Heart left ventricle (tissue), 16 donors: ENCODE measurements around the gene RANBP3. TPM values are rescaled to one million over a fixed set of nuclear protein-coding genes. Genes with fewer than 3 reads are reported as not detected.

Experiments used
- ATAC-seq, 4 donors: fragments of 200-7000 bp; cut with Tn5 transposase; one replicate each; pipeline ENCODE4 v1.9.1; 2020 to 2022; ENCODE audit warnings: moderate library complexity in 4 of 4, mild to moderate bottlenecking in 3 of 4, moderate number of reproducible peaks in 1 of 4
- DNase-seq, 5 donors: peaks; one replicate each; pipeline ENCODE4 v3.0.0-alpha.2; 2020
- H3K27ac ChIP-seq, 12 donors: fragments of 200-600 bp; sonication (generic) in 4 of 12; one replicate each; pipeline versions ENCODE4 v1.5.0 to v1.8.0; 2016 to 2022; ENCODE audit warnings: mild to moderate bottlenecking in 2 of 12
- H3K27me3 ChIP-seq, 9 donors: fragments of 200-600 bp; sonication (generic) in 2 of 9; one replicate each; pipeline versions ENCODE4 v1.5.1 to v1.8.0; 2016 to 2022; ENCODE audit warnings: mild to moderate bottlenecking in 3 of 9
- H3K36me3 ChIP-seq, 9 donors: fragments of 200-600 bp; sonication (generic) in 2 of 9; one replicate each; pipeline versions ENCODE4 v1.5.0 to v1.8.0; 2018 to 2022; ENCODE audit warnings: mild to moderate bottlenecking in 2 of 9
- H3K4me1 ChIP-seq, 12 donors: fragments of 200-600 bp; sonication (generic) in 4 of 12; one replicate each; pipeline versions ENCODE4 v1.5.0 to v1.8.0; 2016 to 2022; ENCODE audit warnings: mild to moderate bottlenecking in 3 of 12
- H3K4me3 ChIP-seq, 12 donors: fragments of 200-600 bp; sonication (generic) in 4 of 12; one replicate each; pipeline versions ENCODE4 v1.5.0 to v1.8.0; 2017 to 2022; ENCODE audit warnings: mild to moderate bottlenecking in 9 of 12, moderate library complexity in 4 of 12
- H3K9me3 ChIP-seq, 12 donors: fragments of 200-600 bp; sonication (generic) in 4 of 12; one replicate each; pipeline versions ENCODE4 v1.5.0 to v1.8.0; 2016 to 2022; ENCODE audit warnings: mild to moderate bottlenecking in 1 of 12
- CTCF ChIP-seq, 12 donors: fragments of 200-600 bp; sonication (generic) in 4 of 12; IDR thresholded peaks; one replicate each; pipeline versions ENCODE4 v1.5.0 to v1.8.0; 2018 to 2022; ENCODE audit warnings: antibody characterized with exemption in 12 of 12, mild to moderate bottlenecking in 5 of 12
- POLR2A ChIP-seq, 2 donors: fragments of 450-650 bp; IDR thresholded peaks; one replicate each; pipeline ENCODE4 v1.6.1; 2017; ENCODE audit warnings: antibody characterized with exemption in 2 of 2, mild to moderate bottlenecking in 2 of 2, moderate library complexity in 2 of 2
- WGBS, 4 donors: extraction: QIAGEN DNeasy Blood & Tissue Kit in 2 of 4; methylation state at CpG; one replicate each; pipeline versions ENCODE4 v1.1.5 to v1.1.7; 2013 to 2018; 5-methylcytosine and 5-hydroxymethylcytosine counted together
- intact Hi-C, 10 donors: fragments of 100-400 bp; cut with DNase I; formaldehyde crosslinking; loops; one replicate each; pipeline versions ENCODE4 v1.11.1 to v1.14.2; 2022
- polyA plus RNA-seq, 2 donors: library from polyadenylated mRNA; stranded (reverse); fragments of 200-250 nt; gene quantifications; one replicate each; pipeline ENCODE4 v1.2.3, GENCODE V29; 2013
- total RNA-seq, 9 donors: library from RNA; depleted of rRNA in 2 of 9; stranded (reverse); fragments of >200 nt in 2 of 9; fragmentation: NEBNext Ultra II Directional in 3 of 9; extraction: Animal tissue kit (Norgen Biotek cat#: 25700) in 3 of 9; gene quantifications; one replicate each; pipeline versions ENCODE4 v1.1.0 to v1.2.4, GENCODE V29; 2016 to 2023
- donor health status: ischemic (EF 13 %, LVEDD 7.1; RV severe dilation, severe dysfunction).
- donor health status: healthy with polysubstance abuse.
- donor health status: DM: no; HTN: yes; CAD: no.
- donor health status: DM: no; HTN: no; CAD: no.
- donor health status: ischemic (EF 25% LVEDD 6.9; RV normal size, moderate dysfunction).
- donor health status: ischemic (EF 25% LVEDD 5.7; RV mildly dilated, moderate dysfunction).
- donor health status: healthy.
- donor health status: DM: yes; HTN: yes; CAD: no.
- donor health status: ischemic (EF 35%, LVEDD 5.7; RV mildly dilated, moderate dysfunction).
- donor health status: nonischemic (EF 11% LVEDD 7.7; RV severe dilation, severe dysfunction).
- donor health status: DM: yes; HTN: yes; CAD: no.
- donor health status: PGD.
- donor health status: ischemic (EF 29% LVEDD 5.4; RV normal size, mild dysfunction).
- donor health status: nonischemic (EF 23%, LVEDD 6.1; RV moderate dilation, normal function).

The RANBP3 gene
- total and polyA plus RNA-seq, 11 donors, result 29.4 to 80.7 (median 58.0) TPM

DNA sequence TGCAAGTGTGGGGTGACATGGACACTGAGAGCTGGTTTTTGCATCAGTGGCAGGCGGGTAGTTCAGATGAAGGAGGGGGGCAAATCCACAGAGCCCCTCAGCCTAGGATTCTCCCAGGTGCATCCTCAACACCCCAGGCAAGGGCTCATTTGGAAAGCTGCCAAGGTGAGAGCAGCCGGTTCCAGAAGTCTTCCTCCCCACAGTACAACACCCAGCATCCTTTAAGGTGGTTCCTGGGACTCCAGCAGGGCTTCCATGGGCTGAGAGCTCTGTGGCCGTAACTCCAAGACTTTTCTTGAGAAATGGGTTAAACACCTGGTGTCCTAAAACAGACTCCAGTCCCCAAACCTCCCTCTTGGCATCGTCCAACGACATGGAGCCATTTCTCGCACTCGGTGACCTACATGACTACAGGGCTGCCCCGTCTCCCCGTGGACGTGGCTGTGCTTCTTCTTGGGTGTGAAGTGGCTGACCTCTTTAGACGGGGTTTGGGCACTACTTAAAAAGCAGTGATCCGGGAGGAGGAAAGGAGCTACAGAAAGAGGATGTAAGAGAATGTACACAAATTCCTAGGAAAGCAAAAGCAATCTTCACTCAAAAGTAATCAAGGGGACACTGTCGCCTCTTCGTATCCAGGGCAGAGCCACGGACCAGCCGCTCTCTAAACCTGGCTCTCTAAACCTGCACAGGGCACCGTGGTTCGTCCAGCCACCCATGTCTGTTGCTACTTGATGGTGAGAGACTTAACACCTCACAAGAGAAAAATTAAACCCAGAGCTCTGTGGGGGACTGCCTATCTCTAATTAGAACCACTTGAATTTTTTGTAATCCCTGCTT, 25.5 kb downstream of the RANBP3 start:
- intact Hi-C loops, result no loop called here
- peaks cover 0 to 11% (median 0%) of the 10 kb centered on the region in 9 donors for H3K36me3 ChIP-seq
- H3K9me3 ChIP-seq, result no peaks in the 10 kb centered on the region
- peaks cover 27 to 100% (median 95%) of the 10 kb centered on the region in 12 donors for H3K4me1 ChIP-seq
- WGBS, 4 donors, result 39 to 50% (median 43%) methylated on average over 18 of the region's 18 CpGs
- DNase-seq (no peak), ATAC-seq (no peak)
- H3K4me3 ChIP-seq, result no peak overlapping the region
- H3K27ac ChIP-seq, result peak overlapping the region in 10 of 12 donors; percentile 20 to 85 (median 68)
- no peaks in the 10 kb centered on the region for H3K27me3 ChIP-seq
- TF ChIP-seq POLR2A (IDR thresholded peaks at IDR 0.05) (no peak), CTCF (IDR thresholded peaks at IDR 0.05) (no peak)

DNA sequence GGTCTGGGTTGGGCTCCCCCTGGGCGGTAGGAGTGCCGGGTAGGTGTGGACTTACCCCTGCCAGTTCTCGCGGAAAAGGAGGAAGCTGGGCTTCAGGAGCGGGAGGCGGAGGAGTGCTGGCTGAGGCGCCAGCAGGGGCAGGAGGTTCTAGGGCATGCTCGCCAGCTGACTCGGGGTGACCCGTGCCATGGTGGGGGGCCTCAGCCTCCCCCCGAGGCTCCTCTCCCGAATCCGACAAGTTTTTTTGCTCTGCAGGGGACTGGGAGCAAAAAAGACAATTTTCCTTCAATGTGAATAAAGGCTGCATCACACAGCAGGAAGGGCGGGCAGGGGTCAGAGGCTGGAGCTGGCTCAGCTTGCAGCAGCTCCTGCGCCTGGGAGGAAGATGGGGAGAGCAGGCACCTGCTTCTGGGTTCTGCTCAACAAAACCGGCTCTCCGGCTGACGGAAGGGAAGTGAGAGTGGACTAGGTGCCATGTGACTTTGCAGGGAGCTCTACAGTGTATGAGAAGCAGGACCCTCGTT, 26.5 kb downstream of the RANBP3 start:
- H3K9me3 ChIP-seq, result no peaks in the 10 kb centered on the region
- ATAC-seq (no peak), DNase-seq (peak in 1 of 5 donors; percentile 53)
- H3K27me3 ChIP-seq, result no peaks in the 10 kb centered on the region
- H3K27ac ChIP-seq, result peak overlapping the region in 11 of 12 donors; percentile 2 to 85 (median 59)
- intact Hi-C loops, result no loop called here
- TF ChIP-seq CTCF (IDR thresholded peaks at IDR 0.05) (no peak), POLR2A (IDR thresholded peaks at IDR 0.05) (no peak)
- no peak overlapping the region for H3K4me3 ChIP-seq
- WGBS, 4 donors, result 27 to 38% (median 29%) methylated on average over 18 to 19 of the region's 19 CpGs
- peaks cover 0 to 11% (median 0%) of the 10 kb centered on the region in 9 donors for H3K36me3 ChIP-seq
- peaks cover 30 to 100% (median 98%) of the 10 kb centered on the region in 12 donors for H3K4me1 ChIP-seq

- no peak overlapping the region for H3K4me3 ChIP-seq
- H3K36me3 ChIP-seq, result peaks cover 0 to 11% (median 0%) of the 10 kb centered on the region in 9 donors
- DNase-seq (no peak), ATAC-seq (no peak)
- H3K4me1 ChIP-seq, result peaks cover 30 to 97% (median 94%) of the 10 kb centered on the region in 12 donors
- H3K27ac ChIP-seq, result peak overlapping the region in 9 of 12 donors; percentile 2 to 85 (median 66)
- 42 to 64% (median 60%) methylated on average over 3 of the region's 3 CpGs for WGBS, 4 donors
- no peaks in the 10 kb centered on the region for H3K27me3 ChIP-seq
- no peaks in the 10 kb centered on the region for H3K9me3 ChIP-seq
- intact Hi-C loops, result no loop called here
- TF ChIP-seq POLR2A (IDR thresholded peaks at IDR 0.05) (no peak), CTCF (IDR thresholded peaks at IDR 0.05) (no peak)
These were observed 27.2 kb downstream of the RANBP3 start for GRCh38 chr19:5950741-5951140.

DNA sequence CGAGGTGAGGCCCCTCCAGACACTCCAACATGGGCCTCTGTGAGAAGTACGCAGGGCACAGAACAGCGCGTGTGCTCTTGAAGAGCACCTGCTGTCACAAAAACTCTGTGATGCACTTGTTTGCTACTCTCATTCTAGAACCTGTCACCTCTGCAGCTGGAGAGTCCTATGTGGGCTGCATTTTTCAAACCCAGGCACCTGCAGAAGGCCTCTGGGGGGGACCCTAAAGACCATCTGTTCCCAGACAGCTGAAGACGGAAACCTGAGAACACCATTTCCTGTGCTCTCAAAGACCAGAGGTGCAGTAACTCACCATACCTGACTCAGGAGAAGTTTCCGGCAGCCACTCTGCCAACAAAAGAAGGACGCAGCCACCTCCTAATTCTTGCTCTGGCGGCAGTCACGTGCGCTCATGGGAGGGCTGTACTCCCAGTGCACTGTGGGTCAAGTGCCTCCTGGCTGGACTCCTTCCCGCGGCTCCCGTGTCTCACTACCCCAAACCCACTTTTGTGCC, 28.1 kb downstream of the RANBP3 start:
- Histone ChIP-seq H3K27ac (peak overlapping the region in 9 of 12 donors; percentile 2 to 89 (median 43)), H3K27me3 (no peaks in the 10 kb centered on the region), H3K4me1 (peaks cover 30 to 88% (median 85%) of the 10 kb centered on the region in 12 donors), H3K36me3 (peaks cover 0 to 11% (median 0%) of the 10 kb centered on the region in 9 donors), H3K4me3 (peak overlapping the region in 1 of 12 donors; percentile 2), H3K9me3 (no peaks in the 10 kb centered on the region)
- ATAC-seq (peak; percentile 32 to 57 (median 51)), DNase-seq (peak in 4 of 5 donors; percentile 53 to 78 (median 68))
- intact Hi-C loops, result no loop called here
- WGBS, 4 donors, result 62 to 74% (median 68%) methylated on average over 13 of the region's 13 CpGs
- no peak for TF ChIP-seq CTCF (IDR thresholded peaks at IDR 0.05)
- TF ChIP-seq POLR2A (IDR thresholded peaks at IDR 0.05), result no peak
